DND-41 (cell line): ENCODE results near the gene FLNA.

Source experiments
- ATAC-seq: fragments of 200-7000 bp; cut with Tn5 transposase; 3 replicates; pipeline ENCODE4 v1.9.1; 2021; ENCODE audit warnings: low read depth; ENCODE audit not compliant: insufficient read depth
- DNase-seq: peaks from one replicate; pipeline ENCODE4 v3.0.0-alpha.2; 2020
- H2AFZ ChIP-seq: 2 replicates; pipeline ENCODE4 v1.6.0; 2012; ENCODE audit warnings: low read depth, low read length
- H3K27ac ChIP-seq: 2 replicates; pipeline ENCODE4 v1.5.1; 2012; ENCODE audit warnings: low read length, inconsistent platforms
- H3K27me3 ChIP-seq: fragments of 200-600 bp; sonication (generic); 2 replicates; pipeline ENCODE4 v1.6.0; 2012; ENCODE audit warnings: low read length, mild to moderate bottlenecking, inconsistent platforms; ENCODE audit not compliant: insufficient read depth, poor library complexity
- H3K36me3 ChIP-seq: 2 replicates; pipeline ENCODE4 v1.5.1; 2012; ENCODE audit warnings: low read length, inconsistent platforms; ENCODE audit not compliant: insufficient read depth
- H3K4me1 ChIP-seq: 2 replicates; pipeline ENCODE4 v1.5.1; 2012; ENCODE audit warnings: mild to moderate bottlenecking, low read length; ENCODE audit not compliant: insufficient read depth
- H3K4me2 ChIP-seq: 2 replicates; pipeline ENCODE4 v1.6.0; 2012; ENCODE audit warnings: mild to moderate bottlenecking, moderate library complexity, low read length, inconsistent platforms; ENCODE audit not compliant: insufficient read depth
- H3K4me3 ChIP-seq, 2 experiments: fragments of 200-600 bp in 1 of 2; shearing (Covaris generic) in 1 of 2; 2 replicates each; pipeline ENCODE4 v1.5.1; 2012 to 2016; ENCODE audit warnings: inconsistent platforms in 2 of 2, low read length in 2 of 2, mild to moderate bottlenecking in 2 of 2, low read depth in 1 of 2, moderate library complexity in 1 of 2
- H3K79me2 ChIP-seq: 2 replicates; pipeline ENCODE4 v1.6.0; 2012; ENCODE audit warnings: low read length, inconsistent platforms; ENCODE audit not compliant: insufficient read depth
- H3K9ac ChIP-seq: 2 replicates; pipeline ENCODE4 v1.6.0; 2012; ENCODE audit warnings: low read depth, mild to moderate bottlenecking, inconsistent platforms, low read length, moderate library complexity
- H3K9me3 ChIP-seq: 2 replicates; pipeline ENCODE4 v1.5.1; 2012; ENCODE audit warnings: low read length, moderate library complexity, mild to moderate bottlenecking, inconsistent platforms; ENCODE audit not compliant: insufficient read depth, severe bottlenecking
- H4K20me1 ChIP-seq: 2 replicates; pipeline ENCODE4 v1.6.0; 2012; ENCODE audit warnings: low read length; ENCODE audit not compliant: insufficient read depth
- CTCF ChIP-seq: IDR thresholded peaks from 2 replicates; pipeline ENCODE4 v1.5.1; 2012; ENCODE audit warnings: borderline replicate concordance, low read length, moderate library complexity, mild to moderate bottlenecking; ENCODE audit not compliant: poor library complexity, severe bottlenecking; ENCODE audit errors: extremely low read depth
- EZH2 ChIP-seq: IDR thresholded peaks from 3 replicates; pipeline ENCODE4 v1.6.1; 2012; ENCODE audit warnings: borderline replicate concordance, low read depth, mild to moderate bottlenecking, moderate library complexity, low read length, inconsistent platforms; ENCODE audit not compliant: severe bottlenecking

The FLNA gene

GRCh38 chrX:154370300-154371016, 4.0 kb downstream of the FLNA start:
- ATAC-seq = peak; percentile 3; the same call in 1 of the 3 replicates
- Histone ChIP-seq H3K79me2 (peaks cover 56% of the 10 kb centered on the region), H3K9ac (peak overlapping the region; percentile 90), H3K36me3 (peaks cover 45% of the 10 kb centered on the region), H3K9me3 (no peaks in the 10 kb centered on the region), H3K4me2 (peak overlapping the region; percentile 90), H4K20me1 (peaks cover 55% of the 10 kb centered on the region), H3K4me3 (peak overlapping the region; percentile 95 to 99), H3K27me3 (peaks cover 4% of the 10 kb centered on the region), H3K4me1 (peaks cover 53% of the 10 kb centered on the region), H2AFZ (peak overlapping the region; percentile 55), H3K27ac (peak overlapping the region; percentile 98)
- DNase-seq = peak; percentile 37
- TF ChIP-seq CTCF (no peak), EZH2 (no peak)

GRCh38 chrX:154369449-154370299, 4.8 kb downstream of the FLNA start:
- peak; percentile 55 for ATAC-seq
- H3K9ac ChIP-seq = peak overlapping the region; percentile 90
- H3K27me3 ChIP-seq = peaks cover 4% of the 10 kb centered on the region
- TF ChIP-seq EZH2 (no peak), CTCF (no peak)
- H3K36me3 ChIP-seq = peaks cover 53% of the 10 kb centered on the region
- peaks cover 63% of the 10 kb centered on the region for H4K20me1 ChIP-seq
- no peaks in the 10 kb centered on the region for H3K9me3 ChIP-seq
- H3K27ac ChIP-seq = peak overlapping the region; percentile 98
- peak overlapping the region; percentile 90 for H3K4me2 ChIP-seq
- DNase-seq = peak; percentile 89
- peak overlapping the region; percentile 95 to 99 for H3K4me3 ChIP-seq
- H3K79me2 ChIP-seq = peaks cover 60% of the 10 kb centered on the region
- no peak overlapping the region for H2AFZ ChIP-seq
- peaks cover 53% of the 10 kb centered on the region for H3K4me1 ChIP-seq

GRCh38 chrX:154368630-154369448, 5.6 kb downstream of the FLNA start:
- H4K20me1 ChIP-seq = peaks cover 71% of the 10 kb centered on the region
- peaks cover 67% of the 10 kb centered on the region for H3K79me2 ChIP-seq
- peaks cover 53% of the 10 kb centered on the region for H3K4me1 ChIP-seq
- H3K9me3 ChIP-seq = no peaks in the 10 kb centered on the region
- H3K9ac ChIP-seq = peak overlapping the region; percentile 90
- peak overlapping the region; percentile 90 for H3K4me2 ChIP-seq
- H3K4me3 ChIP-seq = peak overlapping the region; percentile 42 to 99; a peak in 3 of 4 replicates
- TF ChIP-seq CTCF (no peak), EZH2 (no peak)
- peaks cover 4% of the 10 kb centered on the region for H3K27me3 ChIP-seq
- ATAC-seq (peak; percentile 17), DNase-seq (peak; percentile 76)
- H2AFZ ChIP-seq = no peak overlapping the region
- H3K27ac ChIP-seq = peak overlapping the region; percentile 98
- H3K36me3 ChIP-seq = peaks cover 61% of the 10 kb centered on the region
